ENCODE data around the gene RPL39L. TPM values are rescaled to one million over a fixed set of nuclear protein-coding genes. Genes with fewer than 3 reads are reported as not detected.

Gene RPL39L
- total RNA-seq, 1 experiment from 2014 or later, result 27.2 TPM

DNA sequence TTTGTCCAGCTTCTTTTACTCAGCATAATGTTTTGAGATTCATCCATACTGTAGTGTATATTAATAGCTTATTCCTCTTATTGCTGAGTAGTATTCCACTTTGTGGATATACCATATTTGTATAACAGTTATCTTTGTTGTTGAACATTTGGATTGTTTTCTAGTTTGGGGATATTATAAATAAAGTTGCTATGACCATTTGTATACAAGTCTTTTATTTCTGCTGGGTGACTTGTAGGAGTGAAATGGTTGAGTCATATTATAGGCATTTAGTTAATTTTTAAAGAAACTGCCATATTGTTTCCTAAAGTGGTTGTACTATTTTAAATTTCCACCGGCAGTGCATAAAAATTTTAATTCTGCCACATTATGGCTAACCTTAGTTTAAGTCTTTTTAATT lies 53.4 kb downstream of the RPL39L start:
- Mint-ChIP-seq H3K36me3 (ENCODE audit: insufficient read depth, unreplicated experiment) (peaks cover 5% of the 10 kb centered on the region), H3K27ac (ENCODE audit: unreplicated experiment) (no peak overlapping the region), H3K4me3 (ENCODE audit: low read depth, unreplicated experiment) (no peak overlapping the region), H3K9me3 (ENCODE audit: low read depth, unreplicated experiment) (peaks cover 2% of the 10 kb centered on the region), H3K27me3 (ENCODE audit: unreplicated experiment) (no peaks in the 10 kb centered on the region), H3K4me1 (ENCODE audit: low read depth, unreplicated experiment) (peaks cover 6% of the 10 kb centered on the region)
- intact Hi-C loops (cut with micrococcal nuclease; ENCODE audit: unreplicated experiment), result no loop called here
- DNase-seq, result no peak
- BruUV-seq (replicated peaks), result no TSS peak
- CTCF ChIA-PET, result interaction anchor here (0.6 to 0.7 kb wide), 4 partner anchors 40 to 261 kb away, joined by 3 to 7 read pairs (median 4); no protein-coding TSS in a partner anchor
- TF ChIP-seq, protein P1, sequence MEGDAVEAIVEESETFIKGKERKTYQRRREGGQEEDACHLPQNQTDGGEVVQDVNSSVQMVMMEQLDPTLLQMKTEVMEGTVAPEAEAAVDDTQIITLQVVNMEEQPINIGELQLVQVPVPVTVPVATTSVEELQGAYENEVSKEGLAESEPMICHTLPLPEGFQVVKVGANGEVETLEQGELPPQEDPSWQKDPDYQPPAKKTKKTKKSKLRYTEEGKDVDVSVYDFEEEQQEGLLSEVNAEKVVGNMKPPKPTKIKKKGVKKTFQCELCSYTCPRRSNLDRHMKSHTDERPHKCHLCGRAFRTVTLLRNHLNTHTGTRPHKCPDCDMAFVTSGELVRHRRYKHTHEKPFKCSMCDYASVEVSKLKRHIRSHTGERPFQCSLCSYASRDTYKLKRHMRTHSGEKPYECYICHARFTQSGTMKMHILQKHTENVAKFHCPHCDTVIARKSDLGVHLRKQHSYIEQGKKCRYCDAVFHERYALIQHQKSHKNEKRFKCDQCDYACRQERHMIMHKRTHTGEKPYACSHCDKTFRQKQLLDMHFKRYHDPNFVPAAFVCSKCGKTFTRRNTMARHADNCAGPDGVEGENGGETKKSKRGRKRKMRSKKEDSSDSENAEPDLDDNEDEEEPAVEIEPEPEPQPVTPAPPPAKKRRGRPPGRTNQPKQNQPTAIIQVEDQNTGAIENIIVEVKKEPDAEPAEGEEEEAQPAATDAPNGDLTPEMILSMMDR (IDR thresholded peaks at IDR 0.05; ENCODE audit: unreplicated experiment), result no peak

DNA sequence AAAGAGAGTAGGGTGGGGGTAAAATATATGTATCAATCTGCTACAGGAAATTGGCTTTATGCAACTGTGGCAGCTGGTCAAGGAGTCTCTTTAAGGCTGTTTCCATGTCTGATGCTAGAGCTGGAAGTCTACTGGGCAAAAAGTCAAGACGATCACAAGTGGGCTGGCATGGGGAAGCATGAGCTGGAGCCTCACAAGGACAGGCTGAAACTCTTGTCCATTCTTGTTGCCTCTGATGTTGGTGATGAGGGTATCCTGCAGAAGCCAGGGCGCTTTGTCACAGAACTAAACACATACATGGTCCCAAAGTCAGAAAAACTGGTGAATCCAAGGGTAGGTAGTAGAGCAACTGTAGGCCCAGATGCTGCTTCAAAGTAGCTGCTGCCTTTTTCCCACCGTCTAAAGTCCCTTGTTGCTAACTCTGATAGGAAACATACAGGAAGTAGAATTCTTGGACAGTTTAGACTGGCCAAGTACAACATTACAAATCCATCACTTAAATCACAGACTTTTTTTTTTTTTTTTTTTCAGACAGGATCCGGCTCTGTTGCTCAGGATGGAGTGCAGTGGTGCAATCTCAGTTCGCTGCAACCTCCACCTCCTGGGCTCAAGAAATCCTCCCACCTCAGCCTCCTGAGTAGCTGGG lies 54.2 kb downstream of the RPL39L start:
- Mint-ChIP-seq H3K27ac (ENCODE audit: unreplicated experiment) (no peak overlapping the region), H3K27me3 (ENCODE audit: unreplicated experiment) (no peaks in the 10 kb centered on the region), H3K4me1 (ENCODE audit: low read depth, unreplicated experiment) (peaks cover 6% of the 10 kb centered on the region), H3K4me3 (ENCODE audit: low read depth, unreplicated experiment) (no peak overlapping the region), H3K36me3 (ENCODE audit: insufficient read depth, unreplicated experiment) (peaks cover 5% of the 10 kb centered on the region), H3K9me3 (ENCODE audit: low read depth, unreplicated experiment) (peaks cover 2% of the 10 kb centered on the region)
- intact Hi-C loops (cut with micrococcal nuclease; ENCODE audit: unreplicated experiment), result no loop called here
- CTCF ChIA-PET, result interaction anchor here (0.7 kb wide), 2 partner anchors 231 to 260 kb away, joined by 3 to 7 read pairs; no protein-coding TSS in a partner anchor
- BruUV-seq (replicated peaks), result no TSS peak
- no peak for DNase-seq
- TF ChIP-seq, protein P1 (IDR thresholded peaks at IDR 0.05; ENCODE audit: unreplicated experiment), result no peak

DNA sequence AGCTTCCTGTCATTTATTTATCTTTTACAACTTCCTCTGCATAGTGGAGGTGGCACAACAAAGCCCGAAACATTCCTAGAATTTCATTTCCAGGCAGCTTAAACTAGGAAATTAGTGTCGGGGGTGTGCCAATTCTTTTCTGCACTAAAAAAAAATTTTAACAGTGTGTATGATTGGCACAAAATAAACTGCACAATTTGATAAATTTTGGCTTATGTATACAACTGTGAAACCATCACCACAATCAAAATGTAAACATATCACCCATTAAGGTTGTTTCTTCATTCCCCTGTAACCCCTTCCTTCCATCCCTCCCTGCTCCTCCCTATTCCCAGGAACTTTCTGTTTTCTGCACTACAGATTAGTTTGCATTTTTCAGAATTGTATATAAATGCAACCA lies 54.7 kb downstream of the RPL39L start:
- intact Hi-C loops (cut with micrococcal nuclease; ENCODE audit: unreplicated experiment), result no loop called here
- peaks cover 6% of the 10 kb centered on the region for H3K4me1 Mint-ChIP-seq (ENCODE audit: low read depth, unreplicated experiment)
- no TSS peak for BruUV-seq (replicated peaks)
- no peak for DNase-seq
- CTCF ChIA-PET, result no interaction called here
- no peak overlapping the region for H3K27ac Mint-ChIP-seq (ENCODE audit: unreplicated experiment)
- TF ChIP-seq, protein P1 (IDR thresholded peaks at IDR 0.05; ENCODE audit: unreplicated experiment), result no peak
- H3K36me3 Mint-ChIP-seq (ENCODE audit: insufficient read depth, unreplicated experiment), result peaks cover 5% of the 10 kb centered on the region
- peaks cover 2% of the 10 kb centered on the region for H3K9me3 Mint-ChIP-seq (ENCODE audit: low read depth, unreplicated experiment)
- no peaks in the 10 kb centered on the region for H3K27me3 Mint-ChIP-seq (ENCODE audit: unreplicated experiment)
- no peak overlapping the region for H3K4me3 Mint-ChIP-seq (ENCODE audit: low read depth, unreplicated experiment)

DNA sequence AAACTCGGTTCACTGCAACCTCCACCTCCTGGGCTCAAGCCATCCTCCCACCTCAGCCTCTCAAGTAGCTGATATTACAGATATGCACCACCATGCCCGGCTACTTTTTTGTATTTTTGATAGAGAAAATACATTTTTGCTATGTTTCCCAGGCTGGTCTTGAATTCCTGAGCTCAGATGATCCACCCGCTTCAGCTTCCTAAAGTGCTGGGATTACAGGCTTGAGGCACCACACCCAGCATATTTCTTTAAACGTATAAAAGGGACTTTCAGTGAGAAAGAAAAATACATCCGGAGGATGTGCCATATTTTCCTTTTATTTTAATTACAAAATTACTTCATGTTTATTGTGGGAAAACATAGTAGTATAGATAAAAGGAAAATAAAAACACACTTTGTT lies 55.2 kb downstream of the RPL39L start:
- H3K36me3 Mint-ChIP-seq (ENCODE audit: insufficient read depth, unreplicated experiment), result peaks cover 5% of the 10 kb centered on the region
- no peak for DNase-seq
- CTCF ChIA-PET, result interaction anchor here (0.7 kb wide), 1 partner anchor 11 kb away, joined by 3 read pairs; no protein-coding TSS in a partner anchor
- BruUV-seq (replicated peaks), result no TSS peak
- intact Hi-C loops (cut with micrococcal nuclease; ENCODE audit: unreplicated experiment), result no loop called here
- H3K9me3 Mint-ChIP-seq (ENCODE audit: low read depth, unreplicated experiment), result peaks cover 2% of the 10 kb centered on the region
- no peaks in the 10 kb centered on the region for H3K27me3 Mint-ChIP-seq (ENCODE audit: unreplicated experiment)
- peaks cover 6% of the 10 kb centered on the region for H3K4me1 Mint-ChIP-seq (ENCODE audit: low read depth, unreplicated experiment)
- TF ChIP-seq, protein P1 (IDR thresholded peaks at IDR 0.05; ENCODE audit: unreplicated experiment), result no peak
- H3K4me3 Mint-ChIP-seq (ENCODE audit: low read depth, unreplicated experiment), result no peak overlapping the region
- H3K27ac Mint-ChIP-seq (ENCODE audit: unreplicated experiment), result no peak overlapping the region

Data from Calu3 (cell line).